HG03025 (cell line): Measurements from ENCODE around the gene KLHDC1.
"Not testable (repeated sequence)": the region's sequence is repeated elsewhere in the genome, so short reads cannot be mapped to it uniquely, and the experiment has no call there.

Source experiments
- ATAC-seq: cut with Tn5 transposase; IDR thresholded peaks from one replicate; pipeline ENCODE4 v1.9.1; 2021; ENCODE audit warnings: mild to moderate bottlenecking, moderate library complexity; ENCODE audit not compliant: unreplicated experiment, low FRiP score

The KLHDC1 gene

GRCh38 chr14:49721733-49722435 is 29.0 kb downstream of the KLHDC1 start:
- not testable (repeated sequence) for ATAC-seq

- no peak for ATAC-seq
Measured at GRCh38 chr14:49727171-49727570, 34.3 kb downstream of the KLHDC1 start.

GRCh38 chr14:49732896-49733295 is 40.0 kb downstream of the KLHDC1 start:
- ATAC-seq, result no peak

- no peak for ATAC-seq
Measured at GRCh38 chr14:49733836-49734235, 40.9 kb downstream of the KLHDC1 start.

- not testable (repeated sequence) for ATAC-seq
Measured at GRCh38 chr14:49735669-49736068, 42.7 kb downstream of the KLHDC1 start.

GRCh38 chr14:49745191-49745590 is 52.3 kb downstream of the KLHDC1 start:
- no peak for ATAC-seq

- not testable (repeated sequence) for ATAC-seq
Measured at GRCh38 chr14:49746476-49746875, 53.6 kb downstream of the KLHDC1 start.

GRCh38 chr14:49754570-49755097 is 61.7 kb downstream of the KLHDC1 start:
- ATAC-seq, result no peak

- no peak for ATAC-seq
Measured at GRCh38 chr14:49755378-49755777, 62.5 kb downstream of the KLHDC1 start.

GRCh38 chr14:49761839-49762551 is 69.1 kb downstream of the KLHDC1 start:
- no peak for ATAC-seq

GRCh38 chr14:49766839-49767238 is 73.9 kb downstream of the KLHDC1 start:
- no peak for ATAC-seq

GRCh38 chr14:49767270-49767570 is 74.3 kb downstream of the KLHDC1 start:
- ATAC-seq, result no peak

GRCh38 chr14:49767571-49768300 is 74.8 kb downstream of the KLHDC1 start, which contains the start of gene KLHDC2:
Gene KLHDC2 (plus strand): TSS chr14:49768153. CDS start chr14:49768469, 316 bp downstream.
- ATAC-seq, result peak; percentile 94

GRCh38 chr14:49768301-49769121 is 75.6 kb downstream of the KLHDC1 start:
- ATAC-seq, result peak; percentile 28

- ATAC-seq, result no peak
Measured at GRCh38 chr14:49769171-49769570, 76.3 kb downstream of the KLHDC1 start.

- no peak for ATAC-seq
Measured at GRCh38 chr14:49769581-49770211, 76.8 kb downstream of the KLHDC1 start.

- no peak for ATAC-seq
Measured at GRCh38 chr14:49770212-49770817, 77.4 kb downstream of the KLHDC1 start.

GRCh38 chr14:49771691-49772090 is 78.8 kb downstream of the KLHDC1 start:
- not testable (repeated sequence) for ATAC-seq

- no peak for ATAC-seq
Measured at GRCh38 chr14:49774106-49774505, 81.2 kb downstream of the KLHDC1 start.
